Activated T-cell treated with anti-CD3 and anti-CD28 coated beads for 1 hour (primary cell): Measurements from ENCODE around the gene CRYGN.

Source experiments
- DNase-seq: peaks from one replicate; pipeline ENCODE4 v3.0.0-alpha.2; 2020; ENCODE audit warnings: low read depth

Gene CRYGN

DNA sequence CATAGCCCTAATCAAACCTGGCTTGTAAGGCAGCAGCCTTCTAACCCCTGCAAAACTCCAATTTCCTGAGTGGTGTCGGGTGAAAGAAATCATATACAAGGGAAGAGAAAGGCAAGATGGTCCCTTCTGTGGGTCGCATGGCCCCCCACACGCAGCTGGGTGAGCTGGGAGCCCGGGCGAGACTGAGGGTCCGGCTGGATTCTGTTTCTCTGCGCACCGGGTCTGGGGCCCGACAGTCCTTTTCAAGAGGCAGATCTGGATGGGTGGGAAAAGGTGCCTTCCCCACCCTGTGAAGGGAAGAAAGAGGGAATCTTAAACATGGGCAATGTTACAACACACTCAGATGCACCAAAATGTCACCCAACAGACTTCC, 48.6 kb downstream of the CRYGN start:
- DNase-seq, result no peak

GRCh38 chr7:151390598-151391357, 49.2 kb downstream of the CRYGN start:
- no peak for DNase-seq

DNA sequence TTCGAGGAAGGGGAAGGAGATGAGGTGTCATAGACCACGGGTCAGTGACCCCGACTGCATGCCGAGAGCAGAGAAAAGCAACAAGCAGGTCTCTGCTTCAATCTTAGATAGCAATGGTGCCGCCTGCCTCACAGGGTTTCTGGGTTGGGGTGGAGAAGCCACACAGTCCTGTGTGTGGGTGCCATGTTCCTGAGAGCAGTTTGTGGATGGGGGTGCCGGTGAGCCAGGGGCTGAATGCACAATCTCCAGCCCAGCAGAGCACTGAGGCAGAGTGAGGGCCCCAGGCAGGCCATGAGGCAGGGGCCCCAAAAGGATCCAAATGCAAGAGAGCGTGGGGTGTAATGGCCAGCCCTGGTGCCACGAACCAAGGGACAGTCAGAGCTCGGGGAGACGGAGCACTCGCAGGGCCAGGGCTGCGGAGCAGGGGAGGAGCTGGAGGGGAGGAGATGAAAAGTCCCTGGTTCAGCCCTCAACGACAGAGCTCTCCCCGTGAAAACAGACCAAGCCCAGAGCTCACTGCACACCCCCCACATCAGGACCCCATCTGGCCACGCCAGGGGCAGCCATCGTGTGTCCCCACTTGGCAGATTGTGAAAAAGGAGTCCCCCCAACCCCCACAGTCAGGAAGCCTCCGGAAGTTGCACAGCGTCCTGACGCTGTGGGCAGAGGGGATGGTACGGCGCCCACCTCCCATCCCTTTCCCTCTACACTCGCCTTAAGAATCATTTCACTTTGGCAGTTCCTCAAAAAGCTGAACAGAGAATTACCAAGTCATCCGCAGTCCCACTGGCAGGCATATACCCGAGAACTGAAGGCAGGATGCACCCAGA, 50.0 kb downstream of the CRYGN start:
- DNase-seq, result no peak

GRCh38 chr7:151389096-151389767, 50.7 kb downstream of the CRYGN start:
- no peak for DNase-seq

GRCh38 chr7:151388430-151388829, 51.5 kb downstream of the CRYGN start:
- no peak for DNase-seq

- no peak for DNase-seq
These were observed 52.0 kb downstream of the CRYGN start for GRCh38 chr7:151388007-151388297.

GRCh38 chr7:151387161-151388006, 52.6 kb downstream of the CRYGN start:
- DNase-seq, result no peak

- DNase-seq, result no peak
These were observed 53.4 kb downstream of the CRYGN start for GRCh38 chr7:151386301-151387160.

DNA sequence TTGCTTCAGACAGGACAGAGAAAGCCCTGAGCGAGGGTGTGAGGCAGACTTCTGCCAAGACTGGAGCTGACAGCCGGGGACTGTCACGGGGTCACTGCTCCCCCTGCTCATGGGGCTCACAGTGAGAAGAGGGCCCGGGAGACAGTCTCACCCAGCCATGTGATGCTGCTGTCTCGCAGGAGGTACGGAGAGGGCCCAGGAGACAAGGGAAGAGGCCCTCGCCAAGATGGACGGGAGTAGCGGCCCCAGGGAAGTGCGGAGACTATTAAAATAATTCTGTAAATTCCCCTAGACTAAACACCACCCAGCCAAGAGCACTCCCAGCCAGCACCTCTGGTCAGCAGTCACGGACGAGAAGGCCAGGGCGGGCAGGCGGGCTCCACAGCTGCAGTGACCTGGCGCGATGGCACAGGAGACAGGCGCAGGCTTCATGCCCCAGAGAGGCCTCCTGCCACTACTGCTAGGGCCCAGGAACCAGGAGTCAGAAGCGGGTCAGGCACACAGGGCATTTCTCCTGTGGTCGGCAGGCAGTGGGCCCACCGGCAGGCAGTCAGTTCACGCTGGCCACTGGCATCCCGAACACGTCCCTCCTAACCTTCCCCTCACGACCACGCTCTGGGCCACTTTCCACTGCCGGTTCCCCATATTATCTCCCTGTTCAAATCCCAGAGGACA, 54.2 kb downstream of the CRYGN start:
- no peak for DNase-seq

- no peak for DNase-seq
These were observed 54.9 kb downstream of the CRYGN start for GRCh38 chr7:151384776-151385625.

- no peak for DNase-seq
These were observed 55.6 kb downstream of the CRYGN start for GRCh38 chr7:151384352-151384697.

DNA sequence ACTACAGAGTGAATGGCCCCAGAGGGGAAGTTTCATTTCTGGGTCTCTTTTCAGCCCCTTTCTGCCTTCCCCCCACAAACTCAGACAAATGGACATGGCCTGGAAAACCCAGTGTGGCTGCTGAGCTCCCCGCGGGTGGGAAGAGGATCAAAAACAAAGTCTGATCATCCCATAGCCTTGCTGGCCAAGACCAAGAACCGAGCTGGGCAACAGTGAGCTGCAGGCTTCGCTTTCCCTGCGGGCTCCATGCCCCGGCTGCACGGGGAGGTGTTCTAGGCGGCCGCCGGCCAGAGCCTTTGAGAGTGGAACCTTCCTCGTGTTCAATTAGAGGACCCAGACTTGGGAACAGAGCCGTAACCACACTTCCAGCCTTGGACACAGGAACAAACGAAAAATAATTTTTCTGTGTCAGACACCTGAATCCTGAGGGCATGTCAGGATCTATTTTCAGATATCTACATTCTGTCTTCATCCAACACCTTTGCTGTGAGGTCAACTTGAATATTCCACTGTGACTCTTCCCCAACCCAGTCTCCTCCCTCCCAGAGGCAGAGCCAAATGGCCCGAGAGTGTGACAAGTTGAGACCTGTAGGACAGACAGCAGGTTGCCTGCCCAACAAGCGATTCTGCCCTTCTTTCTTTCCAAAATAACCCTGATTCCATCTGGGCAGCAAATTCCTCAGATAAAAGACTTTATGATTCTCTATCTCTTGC, 56.1 kb downstream of the CRYGN start:
- DNase-seq, result no peak

DNA sequence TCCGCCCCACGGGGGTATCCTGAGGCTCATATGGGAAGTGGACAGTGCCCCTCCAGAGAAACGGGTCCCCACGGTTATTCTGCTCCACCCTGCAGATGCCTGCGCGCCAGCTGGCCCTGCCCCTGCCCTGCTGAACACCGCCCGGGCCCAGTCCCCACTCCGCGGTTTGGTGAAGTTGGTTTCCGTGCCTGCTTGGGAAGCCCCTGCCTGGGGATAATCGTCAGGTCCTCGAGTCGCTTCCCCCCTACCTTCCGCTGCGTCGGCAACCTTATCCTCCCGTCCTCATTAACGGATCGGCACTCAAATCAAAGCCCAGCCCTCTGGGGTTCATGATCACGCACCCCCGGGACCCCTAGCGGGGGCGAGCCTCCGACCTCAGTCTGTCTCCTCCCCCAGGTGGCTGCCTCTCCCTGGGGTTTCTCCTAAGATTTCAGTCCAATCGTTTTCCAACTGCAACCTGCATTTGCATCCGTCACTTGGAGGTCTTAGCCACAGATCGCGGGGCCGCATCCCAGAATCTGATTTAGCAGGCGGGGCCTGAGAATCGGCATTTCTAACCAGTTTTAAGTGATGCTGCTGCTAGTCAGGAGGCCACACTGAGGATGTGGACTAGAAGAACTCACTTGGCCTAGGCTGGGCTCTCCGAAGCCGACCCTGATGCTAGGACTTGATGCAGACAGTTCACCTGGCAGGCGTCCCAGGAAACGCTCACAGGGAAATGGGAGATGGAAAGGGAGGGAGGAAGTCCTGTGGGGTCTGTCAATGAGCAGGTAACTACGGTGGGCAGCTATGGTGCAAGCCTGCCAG, 57.7 kb downstream of the CRYGN start:
- DNase-seq, result no peak

DNA sequence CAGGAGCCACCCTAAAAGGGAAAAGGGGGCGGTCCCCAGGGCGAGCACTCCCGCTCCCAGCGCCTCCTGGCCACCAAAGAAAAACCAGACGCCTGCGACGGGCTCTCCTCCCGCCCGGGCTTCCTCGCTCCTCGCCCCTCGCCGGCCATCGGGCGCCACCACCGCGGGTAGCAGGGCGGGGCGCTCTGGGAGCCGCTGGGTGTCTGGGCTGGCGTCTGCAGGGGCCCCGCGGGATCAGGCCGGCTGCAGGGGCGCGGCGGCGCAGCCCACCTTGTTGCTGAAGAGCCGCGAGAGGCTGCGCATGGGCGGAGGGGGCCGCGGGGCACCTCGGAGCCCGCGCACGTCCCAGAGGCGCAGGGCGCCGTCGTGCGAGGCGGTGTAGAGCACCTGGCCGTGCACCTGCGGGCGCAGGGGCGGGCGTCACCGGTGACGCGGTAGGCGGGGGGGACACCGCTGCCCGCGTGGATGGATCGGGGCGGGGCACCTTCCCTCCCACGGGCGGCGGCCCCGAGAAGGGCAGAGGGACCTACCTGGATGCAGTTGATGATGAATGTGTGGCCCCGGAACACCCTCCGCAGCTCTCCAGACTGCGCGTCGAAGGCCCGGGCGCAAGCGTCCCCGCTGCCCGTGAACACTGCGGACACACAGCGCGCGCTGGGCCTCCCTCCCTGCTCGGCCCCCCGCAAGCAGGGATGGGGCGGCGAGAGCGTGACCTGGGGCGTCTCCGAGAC, 58.4 kb downstream of the CRYGN start:
- peak; percentile 23 for DNase-seq

DNA sequence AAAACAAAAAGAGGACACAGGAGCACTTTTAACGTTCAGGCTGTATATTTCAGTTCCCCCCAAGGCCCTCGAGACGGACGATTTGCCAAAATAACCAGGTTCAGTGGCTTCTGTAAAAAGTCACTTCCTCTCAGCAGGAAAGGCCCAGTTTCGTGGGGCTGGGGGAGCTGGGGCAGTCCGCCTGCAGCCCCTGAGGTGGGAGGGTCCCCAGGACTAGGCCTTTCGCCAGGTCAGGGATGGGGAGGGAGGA, 58.9 kb downstream of the CRYGN start:
- no peak for DNase-seq

- DNase-seq, result no peak
These were observed 59.5 kb downstream of the CRYGN start for GRCh38 chr7:151380199-151381097.
